H1 (cell line): ENCODE data around the gene GABPB2. TPM values are rescaled to one million over a fixed set of nuclear protein-coding genes. Genes with fewer than 3 reads are reported as not detected.

Source experiments
- ATF3 ChIP-seq: IDR thresholded peaks from 2 replicates; pipeline ENCODE4 v1.6.1; 2011; ENCODE audit warnings: low read depth, mild to moderate bottlenecking, low read length; ENCODE audit not compliant: insufficient read depth
- BRCA1 ChIP-seq: IDR thresholded peaks from 2 replicates; pipeline ENCODE4 v1.6.1; 2012; ENCODE audit warnings: low read depth, low read length, improper control_type of control experiment
- CREB1 ChIP-seq: IDR thresholded peaks from 2 replicates; pipeline ENCODE4 v1.6.1; 2012; ENCODE audit warnings: inconsistent platforms
- CTCF ChIP-seq, 3 experiments: IDR thresholded peaks; 1 replicate in 2 of 3; 2 replicates in 1 of 3; pipeline versions ENCODE4 v1.5.1 to v1.6.1; 2011; ENCODE audit warnings: low read length in 3 of 3, mild to moderate bottlenecking in 3 of 3, inconsistent platforms in 2 of 3, low read depth in 1 of 3, moderate library complexity in 1 of 3; ENCODE audit not compliant: insufficient read depth in 1 of 3; ENCODE audit errors: control extremely low read depth in 1 of 3
- EP300 ChIP-seq, 2 experiments: IDR thresholded peaks; 1 replicate in 1 of 2; 2 replicates in 1 of 2; pipeline ENCODE4 v1.6.1; 2011 to 2012; ENCODE audit warnings: low read depth in 2 of 2, low read length in 2 of 2, mild to moderate bottlenecking in 2 of 2, borderline replicate concordance in 1 of 2, inconsistent platforms in 1 of 2, moderate library complexity in 1 of 2
- EZH2 ChIP-seq: fragments of 200-600 bp; sonication (generic); IDR thresholded peaks from 2 replicates; pipeline ENCODE4 v1.7.1; 2012; ENCODE audit warnings: low read depth, mild to moderate bottlenecking, moderate library complexity, low read length, inconsistent platforms; ENCODE audit not compliant: severe bottlenecking
- GABPA ChIP-seq: IDR thresholded peaks from 2 replicates; pipeline ENCODE4 v1.6.1; 2011; ENCODE audit warnings: mild to moderate bottlenecking, low read length, moderate library complexity, borderline replicate concordance; ENCODE audit not compliant: insufficient read depth
- HDAC2 ChIP-seq, 2 experiments: fragments of 300-600 bp in 1 of 2; sonication (generic) in 1 of 2; IDR thresholded peaks; 2 replicates each; pipeline ENCODE4 v1.6.1; 2011 to 2012; ENCODE audit warnings: low read depth in 2 of 2, low read length in 2 of 2, mild to moderate bottlenecking in 2 of 2, moderate library complexity in 2 of 2, borderline replicate concordance in 1 of 2, inconsistent platforms in 1 of 2
- KDM1A ChIP-seq: fragments of 200-600, 300-600 bp; sonication (generic); IDR thresholded peaks from 2 replicates; pipeline ENCODE4 v1.7.1; 2016; ENCODE audit warnings: mild to moderate bottlenecking, low read length, borderline replicate concordance
- NANOG ChIP-seq: IDR thresholded peaks from 2 replicates; pipeline ENCODE4 v1.6.1; 2011; ENCODE audit warnings: low read length, low read depth, mild to moderate bottlenecking, inconsistent platforms; ENCODE audit not compliant: insufficient read depth, poor library complexity, severe bottlenecking
- RFX5 ChIP-seq: IDR thresholded peaks from 2 replicates; pipeline ENCODE4 v1.6.1; 2011; ENCODE audit warnings: low read depth, low read length, improper control_type of control experiment, borderline replicate concordance
- RXRA ChIP-seq: IDR thresholded peaks from 2 replicates; pipeline ENCODE4 v1.6.1; 2011; ENCODE audit warnings: low read depth, mild to moderate bottlenecking, low read length, moderate library complexity; ENCODE audit not compliant: insufficient read depth
- SIRT6 ChIP-seq: IDR thresholded peaks from one replicate; pipeline ENCODE4 v1.7.1; 2012; ENCODE audit warnings: low read length, inconsistent platforms
- SP4 ChIP-seq: IDR thresholded peaks from 2 replicates; pipeline ENCODE4 v1.6.1; 2012; ENCODE audit warnings: low read length, inconsistent platforms
- TAF1 ChIP-seq: IDR thresholded peaks from 2 replicates; pipeline ENCODE4 v1.6.1; 2011; ENCODE audit warnings: mild to moderate bottlenecking, low read depth, low read length
- TCF12 ChIP-seq: IDR thresholded peaks from 2 replicates; pipeline ENCODE4 v1.6.1; 2011; ENCODE audit warnings: low read depth, mild to moderate bottlenecking, low read length
- polyA plus RNA-seq, 7 experiments: library from polyadenylated mRNA; depleted of rRNA in 3 of 7; stranded (reverse) in 5 of 7; unstranded in 2 of 7; fragments of >200 nt in 5 of 7; fragments of 200-250 nt in 2 of 7; gene quantifications; 1 replicate in 5 of 7; 2 replicates in 1 of 7; 4 replicates in 1 of 7; pipeline versions ENCODE4 v1.2.1 to v1.2.3, GENCODE V29; 2011 to 2013; ENCODE audit warnings: missing spikeins in 2 of 7, mixed read lengths in 2 of 7
- total RNA-seq: library from RNA; stranded (reverse); fragmentation: NEBNext Ultra II Directional; extraction: Animal tissue kit (Norgen Biotek cat#: 25700); gene quantifications from 2 replicates; pipeline ENCODE4 v1.2.1, GENCODE V29; 2021
- TF ChIP-seq, protein P1 (sequence below): IDR thresholded peaks from 2 replicates; pipeline ENCODE4 v1.6.1; 2012; ENCODE audit warnings: inconsistent platforms
- TF ChIP-seq, protein P2 (sequence below): IDR thresholded peaks from 2 replicates; pipeline ENCODE4 v1.6.1; 2012; ENCODE audit warnings: low read length, inconsistent platforms

Gene GABPB2
- total and polyA plus RNA-seq, 2 of the 8 experiments (the other 6 are each of a cell fraction or from before 2014, with no cell fraction given): 1.8 to 2.4 TPM

DNA sequence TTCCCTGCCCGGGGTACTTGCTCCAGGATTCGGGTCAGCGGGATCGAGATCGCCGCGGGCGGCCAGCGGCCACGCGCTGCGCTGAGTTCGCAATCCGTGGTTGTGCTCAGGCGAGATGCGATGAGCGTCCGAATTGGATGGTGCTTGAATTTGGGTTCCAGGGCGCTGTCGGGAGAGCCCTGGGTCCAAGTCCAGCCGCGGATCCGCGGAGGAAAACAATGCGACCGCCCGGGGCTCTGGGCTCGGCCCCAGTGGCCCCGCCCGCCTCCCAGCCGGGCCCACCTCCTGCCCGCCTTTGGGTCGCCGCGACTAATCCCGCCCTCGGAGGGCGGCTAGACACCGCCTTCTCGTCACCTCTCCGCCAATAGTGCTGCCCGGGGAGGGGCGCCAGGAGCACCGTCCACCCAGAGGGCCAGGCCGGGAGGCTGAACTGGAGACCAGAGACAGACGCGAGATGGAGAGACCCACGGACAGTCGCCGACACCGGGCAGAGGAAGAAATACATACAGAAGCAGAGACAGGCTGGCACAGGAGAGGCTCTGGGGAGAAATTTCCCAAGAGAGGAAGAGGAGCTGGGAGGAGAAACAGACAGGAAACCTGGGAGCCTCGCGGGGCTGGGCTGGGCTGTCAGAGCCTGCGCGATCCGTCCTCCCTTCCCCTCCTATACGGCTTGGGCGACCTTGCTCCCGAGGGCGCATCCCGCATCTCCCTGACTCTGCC is 76.0 kb downstream of the GABPB2 start, which contains the start of gene SEMA6C (continued):
- TF ChIP-seq KDM1A: no peak
- TF ChIP-seq NANOG: no peak
- TF ChIP-seq HDAC2 (IDR thresholded peaks at IDR 0.05; ENCODE audit: borderline replicate concordance in 1 of 2, low read depth in 2 of 2, low read length in 2 of 2): no peak
- TF ChIP-seq CTCF (IDR thresholded peaks at IDR 0.05; ENCODE audit: control extremely low read depth in 1 of 3, insufficient read depth in 1 of 3, low read depth in 1 of 3, low read length in 3 of 3): no peak
- no peak for TF ChIP-seq EZH2
- TF ChIP-seq, protein P1, sequence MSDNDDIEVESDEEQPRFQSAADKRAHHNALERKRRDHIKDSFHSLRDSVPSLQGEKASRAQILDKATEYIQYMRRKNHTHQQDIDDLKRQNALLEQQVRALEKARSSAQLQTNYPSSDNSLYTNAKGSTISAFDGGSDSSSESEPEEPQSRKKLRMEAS: peak; percentile 33
- TF ChIP-seq TAF1: peak; percentile 64
- no peak for TF ChIP-seq TCF12
- TF ChIP-seq ATF3: no peak
- TF ChIP-seq SP4: no peak
- TF ChIP-seq RFX5: no peak
- no peak for TF ChIP-seq BRCA1
- TF ChIP-seq CREB1: no peak
- no peak for TF ChIP-seq GABPA
- TF ChIP-seq RXRA: no peak
- no peak for TF ChIP-seq EP300 (IDR thresholded peaks at IDR 0.05; ENCODE audit: borderline replicate concordance in 1 of 2, low read depth in 2 of 2, low read length in 2 of 2)
- TF ChIP-seq SIRT6: no peak
- TF ChIP-seq, protein P2, sequence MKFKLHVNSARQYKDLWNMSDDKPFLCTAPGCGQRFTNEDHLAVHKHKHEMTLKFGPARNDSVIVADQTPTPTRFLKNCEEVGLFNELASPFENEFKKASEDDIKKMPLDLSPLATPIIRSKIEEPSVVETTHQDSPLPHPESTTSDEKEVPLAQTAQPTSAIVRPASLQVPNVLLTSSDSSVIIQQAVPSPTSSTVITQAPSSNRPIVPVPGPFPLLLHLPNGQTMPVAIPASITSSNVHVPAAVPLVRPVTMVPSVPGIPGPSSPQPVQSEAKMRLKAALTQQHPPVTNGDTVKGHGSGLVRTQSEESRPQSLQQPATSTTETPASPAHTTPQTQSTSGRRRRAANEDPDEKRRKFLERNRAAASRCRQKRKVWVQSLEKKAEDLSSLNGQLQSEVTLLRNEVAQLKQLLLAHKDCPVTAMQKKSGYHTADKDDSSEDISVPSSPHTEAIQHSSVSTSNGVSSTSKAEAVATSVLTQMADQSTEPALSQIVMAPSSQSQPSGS: no peak
